Astrocyte (in vitro differentiated cells and primary cell): ENCODE measurements around the gene THOC5. TPM values are rescaled to one million over a fixed set of nuclear protein-coding genes. Genes with fewer than 3 reads are reported as not detected.

Experiments used
- DNase-seq: peaks from one replicate; pipeline ENCODE4 v3.0.0-alpha.2; 2010; ENCODE audit warnings: low read depth
- FAIRE-seq: peaks from 2 replicates; lab custom pipeline; 2011; peaks lifted over from hg19 to GRCh38; lab: Jason Lieb, UNC
- H2AFZ ChIP-seq: 2 replicates; pipeline ENCODE4 v1.6.0; 2012; ENCODE audit warnings: low read depth, low read length, inconsistent platforms
- H3K27ac ChIP-seq: 2 replicates; pipeline ENCODE4 v1.5.1; 2011; ENCODE audit warnings: low read depth, low read length, inconsistent platforms
- H3K27me3 ChIP-seq: 2 replicates; pipeline ENCODE4 v1.6.0; 2011; ENCODE audit warnings: low read length, inconsistent platforms; ENCODE audit not compliant: insufficient read depth
- H3K36me3 ChIP-seq: 2 replicates; pipeline ENCODE4 v1.5.1; 2011; ENCODE audit warnings: low read length, inconsistent platforms; ENCODE audit not compliant: insufficient read depth
- H3K4me1 ChIP-seq: 2 replicates; pipeline ENCODE4 v1.5.1; 2011; ENCODE audit warnings: low read length, inconsistent platforms; ENCODE audit not compliant: insufficient read depth
- H3K4me2 ChIP-seq: 2 replicates; pipeline ENCODE4 v1.6.0; 2012; ENCODE audit warnings: low read length, inconsistent platforms
- H3K4me3 ChIP-seq: 2 replicates; pipeline ENCODE4 v1.5.1; 2011; ENCODE audit warnings: low read depth, mild to moderate bottlenecking, low read length, inconsistent platforms; ENCODE audit not compliant: insufficient read depth
- H3K79me2 ChIP-seq: 2 replicates; pipeline ENCODE4 v1.6.0; 2012; ENCODE audit warnings: mild to moderate bottlenecking, low read length, inconsistent platforms; ENCODE audit not compliant: insufficient read depth
- H3K9ac ChIP-seq: 2 replicates; pipeline ENCODE4 v1.6.0; 2012; ENCODE audit warnings: mild to moderate bottlenecking, low read length, inconsistent platforms
- H3K9me3 ChIP-seq: 2 replicates; pipeline ENCODE4 v1.5.1; 2012; ENCODE audit warnings: low read depth, mild to moderate bottlenecking, low read length, inconsistent platforms; ENCODE audit not compliant: insufficient read depth
- H4K20me1 ChIP-seq: 2 replicates; pipeline ENCODE4 v1.6.0; 2012; ENCODE audit warnings: low read length, inconsistent platforms; ENCODE audit not compliant: insufficient read depth
- H3K27ac Mint-ChIP-seq: one replicate; pipeline ENCODE4 v1.8.0; 2021; ENCODE audit warnings: mild to moderate bottlenecking, mixed read lengths; ENCODE audit not compliant: unreplicated experiment
- H3K27me3 Mint-ChIP-seq: one replicate; pipeline ENCODE4 v1.8.0; 2021; ENCODE audit warnings: low read depth, mixed read lengths; ENCODE audit not compliant: unreplicated experiment
- H3K36me3 Mint-ChIP-seq: one replicate; pipeline ENCODE4 v1.8.0; 2021; ENCODE audit warnings: low read depth, mixed read lengths; ENCODE audit not compliant: unreplicated experiment
- H3K4me1 Mint-ChIP-seq: one replicate; pipeline ENCODE4 v1.8.0; 2021; ENCODE audit warnings: low read depth, mixed read lengths; ENCODE audit not compliant: unreplicated experiment
- H3K4me3 Mint-ChIP-seq: one replicate; pipeline ENCODE4 v1.8.0; 2021; ENCODE audit warnings: mild to moderate bottlenecking, moderate library complexity, mixed read lengths; ENCODE audit not compliant: unreplicated experiment
- H3K9me3 Mint-ChIP-seq: one replicate; pipeline ENCODE4 v1.8.0; 2021; ENCODE audit warnings: mild to moderate bottlenecking, mixed read lengths; ENCODE audit not compliant: unreplicated experiment
- EZH2 ChIP-seq: IDR thresholded peaks from 2 replicates; pipeline ENCODE4 v1.6.1; 2012; ENCODE audit warnings: mild to moderate bottlenecking, low read length, inconsistent platforms; ENCODE audit not compliant: insufficient read depth
- total RNA-seq: library from RNA; stranded (reverse); gene quantifications from 2 replicates; pipeline ENCODE4 v1.2.1, GENCODE V29; 2021
- TF ChIP-seq, protein P1 (sequence below): IDR thresholded peaks from 2 replicates; pipeline ENCODE4 v1.5.1; 2011; ENCODE audit warnings: low read depth, mild to moderate bottlenecking, inconsistent platforms, low read length, moderate library complexity; ENCODE audit not compliant: insufficient read depth

Gene THOC5
- total RNA-seq, 1 donor from 2014 or later: 85.0 TPM

GRCh38 chr22:29541845-29542244 is 11.7 kb downstream of the THOC5 start:
- TF ChIP-seq, protein P1, sequence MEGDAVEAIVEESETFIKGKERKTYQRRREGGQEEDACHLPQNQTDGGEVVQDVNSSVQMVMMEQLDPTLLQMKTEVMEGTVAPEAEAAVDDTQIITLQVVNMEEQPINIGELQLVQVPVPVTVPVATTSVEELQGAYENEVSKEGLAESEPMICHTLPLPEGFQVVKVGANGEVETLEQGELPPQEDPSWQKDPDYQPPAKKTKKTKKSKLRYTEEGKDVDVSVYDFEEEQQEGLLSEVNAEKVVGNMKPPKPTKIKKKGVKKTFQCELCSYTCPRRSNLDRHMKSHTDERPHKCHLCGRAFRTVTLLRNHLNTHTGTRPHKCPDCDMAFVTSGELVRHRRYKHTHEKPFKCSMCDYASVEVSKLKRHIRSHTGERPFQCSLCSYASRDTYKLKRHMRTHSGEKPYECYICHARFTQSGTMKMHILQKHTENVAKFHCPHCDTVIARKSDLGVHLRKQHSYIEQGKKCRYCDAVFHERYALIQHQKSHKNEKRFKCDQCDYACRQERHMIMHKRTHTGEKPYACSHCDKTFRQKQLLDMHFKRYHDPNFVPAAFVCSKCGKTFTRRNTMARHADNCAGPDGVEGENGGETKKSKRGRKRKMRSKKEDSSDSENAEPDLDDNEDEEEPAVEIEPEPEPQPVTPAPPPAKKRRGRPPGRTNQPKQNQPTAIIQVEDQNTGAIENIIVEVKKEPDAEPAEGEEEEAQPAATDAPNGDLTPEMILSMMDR: no peak
- no peak for TF ChIP-seq EZH2
- peaks cover 52% of the 10 kb centered on the region for H3K36me3 ChIP-seq
- no peaks in the 10 kb centered on the region for H3K27me3 ChIP-seq
- Mint-ChIP-seq H3K4me3 (no peak overlapping the region), H3K36me3 (peaks cover 26% of the 10 kb centered on the region), H3K27ac (no peak overlapping the region), H3K4me1 (peaks cover 5% of the 10 kb centered on the region), H3K27me3 (no peaks in the 10 kb centered on the region), H3K9me3 (no peaks in the 10 kb centered on the region)
- DNase-seq: no peak
- H4K20me1 ChIP-seq: peaks cover 13% of the 10 kb centered on the region
- H3K27ac ChIP-seq: no peak overlapping the region
- no peak overlapping the region for H3K4me2 ChIP-seq
- no peak overlapping the region for H2AFZ ChIP-seq
- no peaks in the 10 kb centered on the region for H3K4me1 ChIP-seq
- H3K9me3 ChIP-seq: no peaks in the 10 kb centered on the region
- no peaks in the 10 kb centered on the region for H3K79me2 ChIP-seq
- H3K9ac ChIP-seq: no peak overlapping the region
- H3K4me3 ChIP-seq: no peak overlapping the region
- FAIRE-seq: no peak

DNA sequence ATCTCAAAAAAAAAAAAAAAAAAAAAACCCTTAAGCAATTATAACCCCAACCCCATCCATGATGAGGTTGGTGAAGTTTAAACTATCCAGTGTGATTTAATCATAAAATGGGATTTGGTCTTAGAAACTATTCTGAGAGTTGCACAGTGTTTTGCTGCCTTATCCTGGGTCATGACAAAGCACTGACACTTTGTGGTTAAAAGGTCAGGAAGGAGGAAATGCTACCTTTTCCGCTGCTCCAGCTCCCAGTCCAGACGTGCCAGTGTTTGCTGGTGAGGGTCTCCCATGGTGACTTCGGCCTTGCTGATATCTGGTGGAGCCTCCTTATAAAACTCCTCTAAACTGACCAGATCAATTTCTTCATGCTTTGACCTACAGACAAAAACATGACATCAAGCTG is 14.5 kb downstream of the THOC5 start:
- Histone ChIP-seq H3K9ac (no peak overlapping the region), H2AFZ (no peak overlapping the region), H3K9me3 (no peaks in the 10 kb centered on the region), H3K4me3 (no peak overlapping the region), H3K27me3 (no peaks in the 10 kb centered on the region), H3K4me1 (no peaks in the 10 kb centered on the region), H3K79me2 (no peaks in the 10 kb centered on the region), H3K27ac (no peak overlapping the region), H3K4me2 (no peak overlapping the region), H4K20me1 (peaks cover 8% of the 10 kb centered on the region), H3K36me3 (peaks cover 60% of the 10 kb centered on the region)
- no peak for FAIRE-seq
- TF ChIP-seq, protein P1: no peak
- TF ChIP-seq EZH2: no peak
- Mint-ChIP-seq H3K9me3 (no peaks in the 10 kb centered on the region), H3K36me3 (peaks cover 22% of the 10 kb centered on the region), H3K4me1 (peaks cover 8% of the 10 kb centered on the region), H3K4me3 (no peak overlapping the region), H3K27ac (no peak overlapping the region), H3K27me3 (no peaks in the 10 kb centered on the region)
- DNase-seq: no peak

- DNase-seq: no peak
- Mint-ChIP-seq H3K9me3 (no peaks in the 10 kb centered on the region), H3K36me3 (peaks cover 33% of the 10 kb centered on the region), H3K27me3 (no peaks in the 10 kb centered on the region), H3K4me3 (no peak overlapping the region), H3K27ac (no peak overlapping the region), H3K4me1 (peaks cover 8% of the 10 kb centered on the region)
- FAIRE-seq: no peak
- H3K79me2 ChIP-seq: no peaks in the 10 kb centered on the region
- peaks cover 9% of the 10 kb centered on the region for H4K20me1 ChIP-seq
- H2AFZ ChIP-seq: no peak overlapping the region
- no peaks in the 10 kb centered on the region for H3K9me3 ChIP-seq
- H3K4me2 ChIP-seq: no peak overlapping the region
- no peak overlapping the region for H3K9ac ChIP-seq
- TF ChIP-seq EZH2: no peak
- TF ChIP-seq, protein P1: no peak
- peaks cover 65% of the 10 kb centered on the region for H3K36me3 ChIP-seq
- no peaks in the 10 kb centered on the region for H3K27me3 ChIP-seq
- H3K4me1 ChIP-seq: no peaks in the 10 kb centered on the region
- H3K4me3 ChIP-seq: no peak overlapping the region
- no peak overlapping the region for H3K27ac ChIP-seq
These were observed 17.1 kb downstream of the THOC5 start for GRCh38 chr22:29536411-29536810.
